Right hindlimb (tissue), 1 donor: Measurements from ENCODE around the gene TMCO4.

ENCODE experiments used
- DNase-seq: peaks from one replicate; pipeline ENCODE4 v3.0.0-alpha.2; 2018

Gene TMCO4

GRCh38 chr1:19774180-19774785 lies 25.4 kb downstream of the TMCO4 start:
- DNase-seq: no peak

GRCh38 chr1:19773485-19773884 lies 26.2 kb downstream of the TMCO4 start:
- no peak for DNase-seq

GRCh38 chr1:19772053-19772452 lies 27.7 kb downstream of the TMCO4 start:
- no peak for DNase-seq

DNA sequence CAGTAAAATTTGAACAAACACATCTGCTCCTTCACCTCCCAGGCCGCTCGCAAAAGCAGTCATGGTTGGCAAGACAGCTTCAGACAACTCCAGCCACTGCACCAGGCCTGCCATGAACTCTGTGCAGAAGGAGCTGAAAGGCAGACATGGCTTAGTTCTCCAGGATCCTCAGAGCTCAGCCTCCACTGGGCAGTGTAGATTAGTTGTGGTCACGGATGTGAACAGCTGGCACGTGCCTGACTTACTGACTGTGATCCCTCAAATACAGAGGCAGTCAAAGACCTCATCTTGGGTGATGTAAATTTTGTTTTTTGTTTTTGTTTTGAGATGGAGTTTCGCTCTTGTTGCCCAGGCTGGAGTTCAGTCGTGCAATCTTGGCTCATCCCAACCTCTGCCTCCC lies 28.4 kb downstream of the TMCO4 start:
- DNase-seq: no peak

DNA sequence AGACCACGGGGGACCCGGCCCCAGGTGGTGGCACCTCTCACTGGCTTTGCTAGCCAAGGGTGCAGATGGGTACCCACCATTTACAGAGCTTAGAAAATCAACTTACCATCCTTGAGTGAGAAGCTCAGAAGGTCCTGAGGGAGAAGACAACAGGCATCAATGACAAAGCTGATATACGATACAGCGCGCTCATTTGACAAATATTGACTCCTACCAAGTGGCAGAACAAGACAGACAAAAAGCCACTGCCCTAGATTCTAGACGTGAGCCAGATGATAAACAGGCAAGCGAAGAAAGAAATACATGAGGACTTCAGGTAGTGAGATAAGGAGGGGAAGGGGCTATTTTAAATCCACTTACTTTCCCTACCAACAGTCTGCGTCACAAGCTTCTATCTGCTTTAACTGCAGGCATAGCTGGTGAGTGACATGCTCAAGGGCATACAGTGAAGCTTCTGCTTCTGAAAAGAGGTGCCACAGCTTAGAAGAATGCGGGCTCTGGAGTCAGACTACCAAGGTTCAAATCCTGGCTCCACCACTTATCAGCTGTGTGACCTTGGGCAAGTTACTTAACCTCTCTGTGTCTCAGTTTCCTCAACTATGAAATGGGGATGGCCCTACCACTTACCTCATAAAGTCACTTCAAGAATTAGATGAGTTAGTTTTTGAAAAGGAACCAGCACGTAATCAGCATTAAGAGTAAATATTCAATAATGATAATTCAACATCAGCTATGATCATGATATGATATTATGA lies 29.1 kb downstream of the TMCO4 start:
- no peak for DNase-seq

- DNase-seq: no peak
Observed at GRCh38 chr1:19769211-19769932, 30.3 kb downstream of the TMCO4 start.

DNA sequence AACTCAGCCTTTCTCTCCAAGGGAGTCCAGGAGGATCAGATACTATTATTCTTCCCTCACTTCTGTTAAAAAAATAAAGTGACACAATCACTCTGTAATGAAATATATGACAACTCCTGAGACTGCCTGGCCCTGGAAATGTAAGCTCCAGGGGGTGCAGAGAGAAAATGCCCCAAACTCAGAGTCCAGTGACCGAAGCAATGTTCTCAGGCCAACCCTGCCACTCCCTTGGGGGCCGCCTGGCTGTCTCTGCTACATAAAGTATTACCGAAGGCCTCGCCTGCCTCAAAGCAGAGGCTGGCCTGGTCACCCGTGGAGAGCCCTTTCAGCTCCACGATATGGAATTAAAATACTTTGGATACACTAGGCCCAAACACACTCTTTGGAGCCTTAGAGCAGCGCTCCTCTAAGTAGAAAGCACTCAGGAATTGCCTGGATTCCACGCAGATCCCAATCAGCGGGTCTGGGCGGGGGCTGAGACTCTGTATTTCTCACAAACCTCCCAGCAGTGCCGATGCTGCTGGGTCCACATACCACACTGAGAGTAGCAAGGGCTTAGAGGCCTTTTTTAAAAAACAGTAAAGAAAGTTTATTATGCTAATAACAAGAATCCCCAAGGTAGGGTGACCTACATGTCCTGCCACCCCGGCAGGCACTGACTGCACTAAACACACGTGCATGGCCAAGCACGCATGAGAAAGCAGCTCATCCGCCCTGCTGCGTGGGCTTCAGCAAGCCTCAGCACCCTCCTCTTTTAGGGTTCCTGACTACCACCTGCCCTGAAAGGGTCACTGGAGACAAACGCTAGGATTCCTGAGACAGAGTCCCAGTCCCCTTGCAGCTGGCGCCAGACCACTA lies 31.1 kb downstream of the TMCO4 start:
- DNase-seq: no peak

- no peak for DNase-seq
Observed at GRCh38 chr1:19765623-19766022, 34.1 kb downstream of the TMCO4 start.

- DNase-seq: no peak
Observed at GRCh38 chr1:19764848-19765247, 34.9 kb downstream of the TMCO4 start.

GRCh38 chr1:19762175-19762779 lies 37.4 kb downstream of the TMCO4 start:
- DNase-seq: no peak

GRCh38 chr1:19759740-19760089 lies 40.0 kb downstream of the TMCO4 start:
- no peak for DNase-seq

- DNase-seq: no peak
Observed at GRCh38 chr1:19758227-19758830, 41.4 kb downstream of the TMCO4 start.

GRCh38 chr1:19757641-19758040 lies 42.1 kb downstream of the TMCO4 start:
- no peak for DNase-seq

DNA sequence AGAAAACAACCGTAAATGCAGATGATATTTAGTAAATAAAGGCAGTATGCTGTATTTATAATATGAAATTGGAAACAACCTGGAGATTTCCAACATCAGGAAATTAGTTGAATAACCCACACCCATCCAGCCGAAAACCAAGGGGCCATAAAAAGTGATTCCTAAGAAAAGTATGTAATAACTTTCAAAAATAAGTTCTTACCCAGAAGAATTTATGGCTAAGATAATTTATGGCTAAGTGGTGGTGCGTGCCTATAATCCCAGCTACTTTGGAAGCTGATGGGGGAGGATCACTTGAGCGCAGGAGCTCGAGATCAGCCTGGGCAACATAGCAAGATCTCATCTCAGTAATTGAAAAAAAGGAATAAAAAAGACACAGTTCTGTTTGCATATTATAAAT lies 43.2 kb downstream of the TMCO4 start:
- DNase-seq: no peak

DNA sequence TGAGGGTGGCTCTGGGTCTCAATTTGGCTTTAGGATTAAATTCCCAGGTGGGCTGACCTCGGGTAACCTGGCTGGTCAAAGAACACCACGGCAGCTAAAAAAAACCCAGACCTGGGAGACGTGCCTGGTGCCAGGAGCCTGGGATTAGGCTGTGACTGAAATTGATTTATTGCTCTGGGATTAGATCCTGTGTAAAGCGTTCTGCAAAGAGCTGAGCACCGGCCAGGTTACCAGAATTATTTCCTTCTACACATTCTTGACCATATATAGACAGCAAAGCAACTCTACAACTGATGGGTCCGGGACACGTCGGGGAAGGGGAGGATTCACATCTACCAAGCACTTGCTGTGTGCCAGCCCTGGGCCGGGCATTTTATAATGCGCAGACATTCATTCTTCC lies 45.2 kb downstream of the TMCO4 start:
- DNase-seq: no peak

DNA sequence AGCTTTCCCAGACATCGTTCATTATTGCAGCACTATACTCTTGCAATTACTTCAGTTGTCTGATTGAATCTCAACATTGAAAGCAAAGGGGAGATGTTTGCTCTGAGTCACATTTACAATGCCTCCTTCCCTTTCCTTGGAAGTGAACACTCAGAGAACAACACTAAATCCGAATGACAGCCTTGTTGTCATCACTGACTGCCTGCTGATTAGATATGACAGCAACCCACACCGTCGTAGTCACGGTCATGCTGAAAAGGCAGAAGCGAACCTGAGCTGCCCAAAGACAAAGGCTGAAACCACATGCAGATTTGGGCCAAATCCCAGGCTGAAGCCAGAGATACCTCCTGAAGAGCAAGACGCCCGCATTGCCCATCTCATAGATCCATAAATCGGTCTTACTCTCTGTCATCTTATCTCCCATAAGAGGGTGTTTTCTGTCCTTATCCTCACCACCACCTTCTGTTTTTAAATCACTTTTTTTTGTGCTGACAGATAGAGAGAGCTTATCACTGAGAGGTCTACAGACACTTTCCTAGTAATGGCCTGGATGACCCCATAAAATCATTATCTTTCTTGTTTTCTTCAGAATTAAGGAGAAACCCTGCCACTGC lies 47.5 kb downstream of the TMCO4 start:
- no peak for DNase-seq

DNA sequence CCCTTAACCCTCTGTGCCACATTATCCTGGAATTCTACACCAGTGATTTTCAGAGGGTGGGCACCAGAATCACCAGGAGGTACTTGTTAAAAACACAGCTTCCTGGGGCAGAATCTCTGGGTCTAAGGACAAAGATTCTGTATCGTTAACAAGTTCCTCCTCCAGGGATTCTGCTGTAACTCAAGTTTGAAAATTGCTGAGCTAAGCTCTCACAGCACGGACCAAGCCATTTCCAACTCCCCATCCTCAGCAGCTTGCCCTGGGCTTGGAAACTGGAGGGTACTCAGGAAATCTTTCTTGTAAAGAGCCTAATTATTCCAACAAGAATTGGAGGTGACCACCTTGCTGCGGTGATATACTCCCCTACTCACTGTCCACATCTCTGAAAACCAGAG lies 48.8 kb downstream of the TMCO4 start:
- no peak for DNase-seq

DNA sequence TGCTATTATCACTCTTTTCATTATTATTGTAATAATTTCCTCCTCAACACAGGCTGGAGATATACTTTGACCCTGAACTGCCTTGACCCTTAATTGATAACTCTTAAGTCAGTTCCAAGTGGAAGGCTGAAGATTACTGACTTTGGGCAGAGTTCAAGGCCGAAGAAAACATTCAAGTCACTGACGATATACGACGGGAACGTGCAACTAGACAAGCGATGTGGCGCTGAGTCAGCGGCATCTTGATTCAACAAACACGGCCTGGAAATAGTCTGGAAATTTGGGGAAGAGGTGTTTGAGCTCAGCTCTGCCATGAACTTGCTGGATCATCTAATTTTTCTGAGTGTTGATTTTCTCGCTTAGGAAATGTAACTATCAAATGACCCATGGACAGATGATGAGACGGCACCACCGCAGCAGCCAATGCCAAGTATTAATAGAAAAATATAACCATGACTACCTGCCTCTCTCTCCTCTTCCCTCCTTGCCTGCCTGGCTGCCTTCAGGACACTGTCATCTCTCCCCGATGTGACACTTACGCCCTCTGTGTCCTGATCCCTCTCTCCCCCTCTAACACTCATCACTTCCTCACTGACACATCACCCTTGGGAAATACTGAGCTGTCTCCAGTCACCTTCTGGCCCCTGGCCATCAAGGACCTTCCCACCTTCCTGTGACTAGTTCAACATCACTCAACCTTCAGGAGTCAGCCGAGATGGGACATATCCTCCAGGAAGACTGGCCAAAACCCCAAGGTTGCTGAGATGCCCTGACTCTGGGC lies 49.4 kb downstream of the TMCO4 start:
- no peak for DNase-seq

DNA sequence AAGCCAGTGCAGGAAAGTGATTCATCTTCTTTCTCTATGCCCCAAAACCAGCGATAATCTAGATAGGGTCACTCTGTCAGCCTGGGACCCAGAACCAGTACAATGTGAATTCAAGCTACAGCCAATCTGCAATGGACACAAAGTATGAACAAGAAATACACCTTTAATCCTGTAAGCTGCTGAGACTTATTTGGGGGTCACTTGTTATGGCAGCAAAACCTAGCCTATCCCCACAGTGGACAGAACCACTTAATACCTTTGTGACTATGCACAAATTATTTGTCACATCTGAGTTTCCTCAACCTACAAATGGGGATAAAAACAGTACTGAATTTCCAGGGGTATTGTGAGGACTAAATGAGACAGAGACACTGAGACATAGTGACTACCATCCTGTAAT lies 50.0 kb downstream of the TMCO4 start:
- DNase-seq: no peak

GRCh38 chr1:19747761-19748160 lies 52.0 kb downstream of the TMCO4 start:
- no peak for DNase-seq

DNA sequence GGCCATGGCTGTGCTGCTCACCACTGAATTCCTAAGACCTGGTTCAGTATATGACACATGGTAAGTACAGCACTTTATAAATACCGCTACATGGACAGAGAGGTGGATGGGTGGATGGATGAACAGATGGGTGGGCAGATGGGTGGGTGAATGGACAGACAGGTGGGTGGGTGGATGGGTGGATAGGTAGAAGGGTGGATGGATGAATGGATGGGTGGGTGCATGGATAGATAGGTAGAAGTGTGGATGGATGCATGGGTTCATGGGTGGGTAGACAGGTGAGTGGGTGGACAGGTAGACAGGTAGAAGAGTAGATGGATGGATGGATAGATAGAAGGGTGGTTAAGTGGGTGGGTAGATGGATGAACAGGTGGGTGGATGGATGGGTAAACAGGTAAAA lies 54.8 kb downstream of the TMCO4 start:
- DNase-seq: no peak
